Measurements from ENCODE around the gene ACYP2.

DNA sequence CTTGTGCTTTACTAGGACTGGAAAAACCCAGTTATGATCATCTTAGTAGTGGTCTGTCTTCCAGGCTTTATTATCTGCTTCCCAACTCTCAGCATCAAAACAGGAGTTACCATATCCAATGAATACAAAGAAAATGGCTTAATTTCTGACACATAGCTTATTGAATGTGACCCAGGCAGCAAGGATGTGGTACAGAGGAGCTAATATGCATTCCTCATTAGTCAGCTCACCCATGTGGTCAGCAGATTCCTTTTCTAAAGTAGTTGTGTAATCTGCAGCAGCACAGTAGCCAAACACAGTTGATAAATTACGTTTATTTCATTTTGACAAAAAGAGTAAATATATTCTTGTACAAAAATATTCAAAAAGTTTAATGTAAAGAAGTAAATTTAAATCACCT, 97.0 kb downstream of the ACYP2 start:
- TF ChIP-seq, protein P1, sequence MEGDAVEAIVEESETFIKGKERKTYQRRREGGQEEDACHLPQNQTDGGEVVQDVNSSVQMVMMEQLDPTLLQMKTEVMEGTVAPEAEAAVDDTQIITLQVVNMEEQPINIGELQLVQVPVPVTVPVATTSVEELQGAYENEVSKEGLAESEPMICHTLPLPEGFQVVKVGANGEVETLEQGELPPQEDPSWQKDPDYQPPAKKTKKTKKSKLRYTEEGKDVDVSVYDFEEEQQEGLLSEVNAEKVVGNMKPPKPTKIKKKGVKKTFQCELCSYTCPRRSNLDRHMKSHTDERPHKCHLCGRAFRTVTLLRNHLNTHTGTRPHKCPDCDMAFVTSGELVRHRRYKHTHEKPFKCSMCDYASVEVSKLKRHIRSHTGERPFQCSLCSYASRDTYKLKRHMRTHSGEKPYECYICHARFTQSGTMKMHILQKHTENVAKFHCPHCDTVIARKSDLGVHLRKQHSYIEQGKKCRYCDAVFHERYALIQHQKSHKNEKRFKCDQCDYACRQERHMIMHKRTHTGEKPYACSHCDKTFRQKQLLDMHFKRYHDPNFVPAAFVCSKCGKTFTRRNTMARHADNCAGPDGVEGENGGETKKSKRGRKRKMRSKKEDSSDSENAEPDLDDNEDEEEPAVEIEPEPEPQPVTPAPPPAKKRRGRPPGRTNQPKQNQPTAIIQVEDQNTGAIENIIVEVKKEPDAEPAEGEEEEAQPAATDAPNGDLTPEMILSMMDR (conservative IDR thresholded peaks at IDR 0.05) = no peak
- no peak for TF ChIP-seq ZFX (IDR thresholded peaks at IDR 0.05)

All from C4-2B (cell line).